BJ (cell line): ENCODE measurements around the gene TMEM38B. TPM values are rescaled to one million over a fixed set of nuclear protein-coding genes. Genes with fewer than 3 reads are reported as not detected.

Experiments
- CTCF ChIA-PET: fragments of 350-600 bp; formaldehyde crosslinking; extraction: SDS; loops from one replicate; lab custom pipeline; 2021; ENCODE audit warnings: antibody characterized with exemption, inconsistent platforms; lab: Yijun Ruan, JAX
- POLR2A ChIA-PET: fragments of 300-600 bp; sonication (Branson Sonifier 250); formaldehyde crosslinking; extraction: SDS; loops from one replicate; lab custom pipeline; 2021; ENCODE audit warnings: antibody characterized with exemption; lab: Charles Lee
- DNase-seq: peaks from one replicate; pipeline ENCODE4 v3.0.0-alpha.2; 2011; ENCODE audit warnings: low read depth
- H3K27me3 ChIP-seq: 2 replicates; pipeline ENCODE4 v1.6.0; 2011; ENCODE audit warnings: low read length; ENCODE audit not compliant: control insufficient read depth, insufficient read depth
- H3K36me3 ChIP-seq: 2 replicates; pipeline ENCODE4 v1.5.1; 2011; ENCODE audit warnings: low read length; ENCODE audit not compliant: control insufficient read depth, insufficient read depth
- H3K4me3 ChIP-seq: 2 replicates; pipeline ENCODE4 v1.5.1; 2011; ENCODE audit warnings: low read depth, mild to moderate bottlenecking, control low read depth, low read length
- polyA plus RNA-seq: library from polyadenylated mRNA; depleted of rRNA; stranded (reverse); fragments of >200 nt; gene quantifications from 2 replicates; pipeline ENCODE4 v1.2.3, GENCODE V29; 2011
- TF ChIP-seq, protein P1 (sequence below): IDR thresholded peaks from 2 replicates; pipeline ENCODE4 v1.5.1; 2011; ENCODE audit warnings: low read depth, mild to moderate bottlenecking, control low read depth, inconsistent platforms, low read length, moderate library complexity; ENCODE audit not compliant: insufficient read depth

The TMEM38B gene
- polyA plus RNA-seq, 1 experiment = 3.6 TPM

DNA sequence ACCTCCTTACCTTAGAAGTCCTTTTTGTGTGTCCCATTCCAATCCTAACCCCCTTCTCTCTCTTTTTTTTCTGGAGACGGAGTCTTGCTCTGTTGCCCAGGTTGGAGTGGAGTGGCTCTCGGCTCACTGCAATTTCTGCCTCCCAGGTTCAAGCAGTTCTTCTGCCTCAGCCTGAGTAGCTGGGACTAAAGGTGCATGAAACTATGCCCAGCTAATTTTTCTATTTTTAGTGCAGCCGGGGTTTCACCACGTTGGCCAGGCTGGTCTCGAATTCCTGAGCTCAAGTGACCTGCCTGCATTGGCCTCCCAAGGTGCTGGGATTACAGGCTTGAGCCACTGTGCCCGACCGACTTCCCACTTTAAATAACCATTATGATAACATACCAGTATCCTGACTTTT is 17.5 kb downstream of the TMEM38B start:
- POLR2A ChIA-PET = no interaction called here
- Histone ChIP-seq H3K27me3 (no peaks in the 10 kb centered on the region), H3K4me3 (no peak overlapping the region), H3K36me3 (no peaks in the 10 kb centered on the region)
- TF ChIP-seq, protein P1, sequence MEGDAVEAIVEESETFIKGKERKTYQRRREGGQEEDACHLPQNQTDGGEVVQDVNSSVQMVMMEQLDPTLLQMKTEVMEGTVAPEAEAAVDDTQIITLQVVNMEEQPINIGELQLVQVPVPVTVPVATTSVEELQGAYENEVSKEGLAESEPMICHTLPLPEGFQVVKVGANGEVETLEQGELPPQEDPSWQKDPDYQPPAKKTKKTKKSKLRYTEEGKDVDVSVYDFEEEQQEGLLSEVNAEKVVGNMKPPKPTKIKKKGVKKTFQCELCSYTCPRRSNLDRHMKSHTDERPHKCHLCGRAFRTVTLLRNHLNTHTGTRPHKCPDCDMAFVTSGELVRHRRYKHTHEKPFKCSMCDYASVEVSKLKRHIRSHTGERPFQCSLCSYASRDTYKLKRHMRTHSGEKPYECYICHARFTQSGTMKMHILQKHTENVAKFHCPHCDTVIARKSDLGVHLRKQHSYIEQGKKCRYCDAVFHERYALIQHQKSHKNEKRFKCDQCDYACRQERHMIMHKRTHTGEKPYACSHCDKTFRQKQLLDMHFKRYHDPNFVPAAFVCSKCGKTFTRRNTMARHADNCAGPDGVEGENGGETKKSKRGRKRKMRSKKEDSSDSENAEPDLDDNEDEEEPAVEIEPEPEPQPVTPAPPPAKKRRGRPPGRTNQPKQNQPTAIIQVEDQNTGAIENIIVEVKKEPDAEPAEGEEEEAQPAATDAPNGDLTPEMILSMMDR = no peak
- CTCF ChIA-PET = no interaction called here
- no peak for DNase-seq

DNA sequence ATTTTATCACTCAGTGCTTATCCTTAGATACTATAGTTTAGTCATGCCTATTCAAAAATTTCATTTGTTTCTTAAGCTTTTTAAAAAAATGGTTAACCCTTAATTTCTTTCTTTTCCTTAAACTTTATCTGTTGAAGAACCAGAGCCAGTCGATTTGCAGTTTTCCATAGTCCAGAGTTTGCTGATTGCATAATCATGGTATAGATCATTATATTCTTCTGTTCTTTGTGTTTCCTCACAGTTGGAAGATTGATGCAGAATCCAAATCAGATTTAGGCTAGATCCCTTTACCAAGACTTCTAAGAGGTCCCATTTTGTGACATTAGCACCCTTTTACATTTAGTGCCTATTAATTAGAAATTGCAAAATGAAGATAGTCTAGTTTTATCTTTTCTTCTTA is 18.0 kb downstream of the TMEM38B start:
- Histone ChIP-seq H3K4me3 (no peak overlapping the region), H3K36me3 (no peaks in the 10 kb centered on the region), H3K27me3 (no peaks in the 10 kb centered on the region)
- TF ChIP-seq, protein P1 = no peak
- CTCF ChIA-PET = no interaction called here
- POLR2A ChIA-PET = no interaction called here
- DNase-seq = no peak

DNA sequence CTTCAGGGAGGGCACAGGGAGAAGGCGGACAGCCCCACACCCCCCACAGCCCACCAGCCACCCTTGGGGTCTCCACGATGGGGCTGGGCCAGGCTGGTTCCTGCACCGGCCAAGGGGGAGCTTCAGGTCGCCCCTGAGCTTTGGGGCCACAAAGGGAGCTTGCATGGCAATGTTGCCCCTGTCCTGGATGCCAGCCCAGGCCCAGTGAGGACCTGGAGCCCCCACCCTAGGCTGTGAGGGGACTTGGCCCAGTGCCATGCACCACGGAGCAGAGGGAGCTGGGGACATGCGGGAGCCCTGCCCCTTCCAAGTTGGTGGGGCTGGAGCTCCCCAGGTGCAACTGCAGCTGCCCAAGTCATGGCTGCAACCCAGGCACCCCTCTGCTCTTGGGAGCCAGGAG is 18.4 kb downstream of the TMEM38B start:
- POLR2A ChIA-PET = no interaction called here
- no peak for DNase-seq
- Histone ChIP-seq H3K27me3 (no peaks in the 10 kb centered on the region), H3K36me3 (no peaks in the 10 kb centered on the region), H3K4me3 (no peak overlapping the region)
- TF ChIP-seq, protein P1 = no peak
- CTCF ChIA-PET = no interaction called here

DNA sequence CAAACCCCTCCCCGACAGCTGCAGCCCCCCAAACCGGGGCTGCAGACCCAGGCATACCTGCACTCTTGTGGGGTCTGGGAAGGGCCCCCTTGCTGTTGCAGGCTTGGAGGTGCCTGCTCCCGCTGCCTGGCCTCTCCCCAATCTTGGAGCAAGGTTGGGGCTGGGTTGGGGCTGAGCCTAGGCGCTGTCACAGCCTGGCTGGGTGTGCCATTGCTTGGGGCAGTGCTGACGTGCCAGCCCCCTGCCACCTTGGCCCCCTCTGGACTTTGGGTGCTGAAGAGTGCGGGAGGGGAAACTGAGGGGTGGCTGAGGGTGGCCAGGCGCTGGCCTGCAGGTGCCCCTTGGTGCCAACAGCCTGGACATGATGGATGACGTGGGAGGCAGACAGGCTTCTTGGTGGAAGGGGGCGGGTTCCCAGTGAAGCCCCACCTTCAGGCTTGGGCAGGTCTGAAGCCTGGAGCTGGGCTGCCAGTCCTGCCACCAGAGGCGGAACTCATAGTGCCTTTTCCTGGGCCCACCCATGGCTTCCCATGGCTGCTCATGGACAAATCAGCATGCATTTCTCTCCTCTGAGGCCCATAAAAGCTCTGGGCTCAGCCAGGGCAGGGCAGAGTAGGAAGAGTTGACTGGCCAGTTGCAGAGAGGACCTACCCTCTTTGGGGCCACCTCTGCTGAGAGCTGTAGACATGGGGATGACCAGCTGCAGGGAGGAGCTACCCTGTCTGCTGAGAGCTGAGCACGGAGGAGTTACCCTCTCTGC is 19.1 kb downstream of the TMEM38B start:
- Histone ChIP-seq H3K36me3 (no peaks in the 10 kb centered on the region), H3K27me3 (no peaks in the 10 kb centered on the region), H3K4me3 (no peak overlapping the region)
- TF ChIP-seq, protein P1 = no peak
- CTCF ChIA-PET = interaction anchor here (1.2 to 1.4 kb wide), 2 partner anchors 12 to 19 kb away, joined by 3 to 4 read pairs; partner anchors contain the start of gene TMEM38B
- POLR2A ChIA-PET = no interaction called here
- DNase-seq = no peak

DNA sequence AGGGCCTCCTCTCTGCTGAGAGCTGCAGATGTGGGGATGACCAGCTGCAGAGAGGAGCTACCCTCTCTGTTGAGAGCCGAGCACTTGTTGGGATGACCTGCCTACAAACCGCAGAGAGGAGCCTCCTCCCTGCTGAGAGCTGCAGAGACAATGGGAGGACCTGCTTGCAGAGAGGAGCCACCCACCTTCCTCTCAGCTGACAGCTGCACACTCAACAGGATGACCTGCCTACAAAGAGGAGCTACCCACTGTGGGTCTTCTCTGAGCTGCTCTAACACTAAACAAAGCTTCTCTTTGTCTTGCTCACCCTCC is 19.6 kb downstream of the TMEM38B start:
- POLR2A ChIA-PET = no interaction called here
- CTCF ChIA-PET = interaction anchor here (0.6 to 1.4 kb wide), 4 partner anchors 12 to 1770 kb away, joined by 3 to 4 read pairs (median 3); partner anchors contain the start of gene TMEM38B

More for the DNA sequence above, 19.6 kb downstream of the TMEM38B start:
- TF ChIP-seq, protein P1 = no peak
- H3K36me3 ChIP-seq = no peaks in the 10 kb centered on the region
- no peak overlapping the region for H3K4me3 ChIP-seq
- H3K27me3 ChIP-seq = no peaks in the 10 kb centered on the region
- no peak for DNase-seq
